ENCODE results near the gene RAB3A.
"Not testable (repeated sequence)": the region's sequence is repeated elsewhere in the genome, so short reads cannot be mapped to it uniquely, and the experiment has no call there.

The RAB3A gene

DNA sequence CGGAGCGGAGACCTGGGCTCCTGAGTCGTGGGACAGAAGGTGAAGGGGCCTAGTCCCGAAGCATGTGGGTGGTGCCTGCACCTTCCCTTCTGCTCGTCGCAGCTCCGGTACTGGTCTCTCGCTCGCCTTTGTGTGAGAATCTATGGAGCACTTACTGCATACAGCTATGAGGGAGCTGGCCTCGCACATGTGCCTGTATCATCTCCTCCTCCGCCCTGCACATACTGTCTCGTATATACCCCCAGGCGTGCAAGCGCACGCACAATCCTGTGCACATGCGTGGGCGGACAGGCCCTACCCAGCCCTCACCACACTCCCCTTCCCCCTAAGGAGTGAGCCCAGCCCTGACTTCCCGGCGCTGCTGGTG lies 42.2 kb downstream of the RAB3A start:
- no peaks in the 10 kb centered on the region for H3K9me3 Mint-ChIP-seq
- H3K4me1 Mint-ChIP-seq (ENCODE audit: low read depth): peaks cover 32% of the 10 kb centered on the region
- H3K27ac Mint-ChIP-seq: peak overlapping the region; percentile 30
- peaks cover 61% of the 10 kb centered on the region for H3K36me3 Mint-ChIP-seq (ENCODE audit: low read depth)
- intact Hi-C loops (cut with micrococcal nuclease): no loop called here
- H3K27me3 Mint-ChIP-seq: no peaks in the 10 kb centered on the region
- H3K4me3 Mint-ChIP-seq: peak overlapping the region; percentile 40

DNA sequence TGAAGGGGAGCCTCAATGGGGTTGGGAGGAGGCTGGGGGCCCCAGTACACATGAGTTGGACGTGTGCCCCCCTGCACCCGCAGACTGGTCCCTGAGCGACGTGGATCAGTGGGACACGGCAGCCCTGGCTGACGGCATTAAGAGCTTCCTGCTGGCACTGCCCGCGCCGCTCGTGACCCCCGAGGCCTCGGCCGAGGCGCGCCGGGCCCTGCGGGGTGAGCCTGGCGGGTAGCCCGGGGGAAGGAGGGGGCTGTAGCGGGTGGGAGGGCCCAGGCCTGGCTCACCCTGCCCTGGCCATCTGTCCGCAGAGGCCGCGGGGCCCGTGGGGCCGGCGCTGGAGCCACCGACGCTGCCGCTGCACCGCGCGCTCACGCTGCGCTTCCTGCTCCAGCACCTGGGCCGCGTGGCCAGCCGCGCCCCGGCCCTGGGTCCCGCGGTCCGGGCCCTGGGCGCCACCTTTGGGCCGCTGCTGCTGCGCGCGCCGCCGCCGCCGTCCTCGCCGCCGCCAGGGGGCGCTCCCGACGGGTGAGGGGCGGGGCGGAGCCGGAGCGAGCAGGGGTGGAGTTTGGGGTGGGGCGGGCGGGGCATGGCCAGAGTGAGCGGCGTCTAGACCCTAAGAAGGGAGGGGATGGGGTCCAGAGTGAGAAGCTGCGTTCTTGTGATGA lies 42.7 kb downstream of the RAB3A start:
- peak overlapping the region; percentile 60 for H3K4me3 Mint-ChIP-seq
- peaks cover 37% of the 10 kb centered on the region for H3K4me1 Mint-ChIP-seq (ENCODE audit: low read depth)
- H3K27me3 Mint-ChIP-seq: no peaks in the 10 kb centered on the region
- peaks cover 61% of the 10 kb centered on the region for H3K36me3 Mint-ChIP-seq (ENCODE audit: low read depth)
- no peaks in the 10 kb centered on the region for H3K9me3 Mint-ChIP-seq
- intact Hi-C loops (cut with micrococcal nuclease): no loop called here
- H3K27ac Mint-ChIP-seq: peak overlapping the region; percentile 55

DNA sequence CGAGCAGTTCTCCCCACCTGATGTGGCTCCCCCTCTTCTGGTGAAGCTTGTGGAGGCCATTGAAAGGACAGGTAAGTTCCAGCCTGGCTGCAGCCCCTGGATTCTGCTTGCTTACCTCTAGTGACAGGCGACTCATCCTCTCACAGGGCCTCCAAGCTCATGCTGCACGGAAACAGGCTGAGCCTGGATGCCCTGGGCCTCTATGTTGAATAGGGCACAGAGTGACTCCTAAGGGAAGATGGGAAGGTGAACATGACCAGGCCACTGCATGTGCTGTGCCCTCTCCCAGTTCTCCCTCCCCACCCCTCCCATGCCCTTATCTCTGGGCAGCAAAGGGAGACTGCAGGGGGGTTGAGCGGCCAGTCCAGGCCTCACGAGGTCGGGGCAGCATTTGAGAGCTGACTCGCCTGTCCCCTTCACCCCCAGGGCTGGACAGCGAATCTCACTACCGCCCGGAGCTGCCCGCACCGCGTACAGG lies 43.3 kb downstream of the RAB3A start:
- peaks cover 40% of the 10 kb centered on the region for H3K4me1 Mint-ChIP-seq (ENCODE audit: low read depth)

DNA sequence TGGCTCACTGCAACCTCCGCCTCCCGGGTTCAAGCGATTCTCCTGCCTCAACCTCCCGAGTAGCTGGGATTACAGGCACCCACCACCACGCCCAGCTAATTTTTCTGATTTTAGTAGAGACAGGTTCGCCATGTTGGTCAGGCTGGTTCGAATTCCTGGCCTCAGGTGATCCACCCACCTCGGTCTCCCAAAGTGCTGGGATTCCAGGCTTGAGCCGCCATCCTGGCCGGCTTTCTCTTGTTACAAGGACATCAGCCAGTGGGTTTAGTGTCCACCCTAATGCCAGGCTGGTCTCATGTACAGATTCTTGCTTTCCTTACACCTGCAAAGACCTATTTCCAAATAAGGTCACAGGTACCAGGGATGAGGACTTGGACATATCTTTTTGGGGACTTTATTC lies 44.0 kb downstream of the RAB3A start:
- intact Hi-C loops (cut with micrococcal nuclease): no loop called here
- Mint-ChIP-seq H3K4me3 (no peak overlapping the region), H3K27ac (no peak overlapping the region), H3K4me1 (ENCODE audit: low read depth) (peaks cover 44% of the 10 kb centered on the region), H3K36me3 (ENCODE audit: low read depth) (peaks cover 56% of the 10 kb centered on the region), H3K9me3 (no peaks in the 10 kb centered on the region), H3K27me3 (no peaks in the 10 kb centered on the region)

More for the DNA sequence above, 43.3 kb downstream of the RAB3A start:
- Mint-ChIP-seq H3K4me3 (peak overlapping the region; percentile 60), H3K36me3 (ENCODE audit: low read depth) (peaks cover 60% of the 10 kb centered on the region), H3K27me3 (no peaks in the 10 kb centered on the region), H3K9me3 (no peaks in the 10 kb centered on the region), H3K27ac (peak overlapping the region; percentile 55)
- intact Hi-C loops (cut with micrococcal nuclease): no loop called here

DNA sequence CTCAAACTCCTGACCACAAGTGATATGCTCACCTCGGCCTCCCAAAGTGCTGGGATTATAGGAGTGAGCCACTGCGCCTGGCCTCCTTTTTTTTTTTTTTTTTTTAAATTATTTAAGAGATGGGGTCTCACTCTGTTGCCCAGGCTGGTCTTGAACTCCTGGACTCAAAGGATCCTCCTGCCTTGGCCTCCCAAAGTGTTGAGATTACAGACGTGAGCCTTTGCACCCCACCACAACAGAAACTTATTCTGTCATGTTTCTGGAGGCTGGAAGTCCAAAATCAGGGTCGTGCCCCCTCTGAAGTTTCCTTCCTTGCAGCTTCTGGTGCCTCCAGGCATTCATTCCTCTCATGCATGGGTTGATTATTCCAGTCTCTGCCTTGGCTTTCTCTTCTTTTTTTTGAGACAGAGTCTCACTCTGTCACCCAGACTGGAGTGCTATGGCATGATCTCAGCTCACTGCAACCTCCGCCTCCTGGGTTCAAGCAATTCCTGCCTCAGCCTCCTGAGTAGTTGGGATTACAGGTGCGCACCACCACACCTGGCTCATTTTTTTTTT lies 44.7 kb downstream of the RAB3A start:
- H3K4me1 Mint-ChIP-seq (ENCODE audit: low read depth): peaks cover 50% of the 10 kb centered on the region
- H3K9me3 Mint-ChIP-seq; H3K4me3 Mint-ChIP-seq; H3K27ac Mint-ChIP-seq; intact Hi-C loops (cut with micrococcal nuclease); H3K27me3 Mint-ChIP-seq: not testable (repeated sequence)
- H3K36me3 Mint-ChIP-seq (ENCODE audit: low read depth): peaks cover 50% of the 10 kb centered on the region

DNA sequence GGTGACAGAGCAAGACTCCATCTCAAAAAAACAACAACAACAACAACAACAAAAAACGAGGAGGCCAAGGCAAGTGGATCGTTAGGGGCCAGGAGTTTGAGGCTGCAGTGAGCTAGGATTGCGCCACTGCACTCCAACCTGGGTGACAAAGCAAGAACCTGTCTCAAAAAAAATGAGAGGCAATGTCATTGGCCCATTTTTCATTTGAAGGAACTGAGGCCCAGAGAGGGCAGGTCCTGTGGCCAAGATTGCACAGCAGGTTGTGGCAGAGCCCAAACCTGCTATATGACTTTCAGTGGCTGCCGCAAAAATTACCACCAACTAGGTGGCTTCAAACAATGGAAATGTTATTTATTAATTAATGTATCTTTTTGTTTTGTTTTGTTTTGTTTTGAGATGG lies 45.4 kb downstream of the RAB3A start:
- H3K4me1 Mint-ChIP-seq (ENCODE audit: low read depth): peaks cover 54% of the 10 kb centered on the region
- intact Hi-C loops (cut with micrococcal nuclease): no loop called here
- H3K27me3 Mint-ChIP-seq: no peaks in the 10 kb centered on the region
- H3K27ac Mint-ChIP-seq: no peak overlapping the region
- no peak overlapping the region for H3K4me3 Mint-ChIP-seq
- H3K36me3 Mint-ChIP-seq (ENCODE audit: low read depth): peaks cover 43% of the 10 kb centered on the region
- H3K9me3 Mint-ChIP-seq: no peaks in the 10 kb centered on the region

DNA sequence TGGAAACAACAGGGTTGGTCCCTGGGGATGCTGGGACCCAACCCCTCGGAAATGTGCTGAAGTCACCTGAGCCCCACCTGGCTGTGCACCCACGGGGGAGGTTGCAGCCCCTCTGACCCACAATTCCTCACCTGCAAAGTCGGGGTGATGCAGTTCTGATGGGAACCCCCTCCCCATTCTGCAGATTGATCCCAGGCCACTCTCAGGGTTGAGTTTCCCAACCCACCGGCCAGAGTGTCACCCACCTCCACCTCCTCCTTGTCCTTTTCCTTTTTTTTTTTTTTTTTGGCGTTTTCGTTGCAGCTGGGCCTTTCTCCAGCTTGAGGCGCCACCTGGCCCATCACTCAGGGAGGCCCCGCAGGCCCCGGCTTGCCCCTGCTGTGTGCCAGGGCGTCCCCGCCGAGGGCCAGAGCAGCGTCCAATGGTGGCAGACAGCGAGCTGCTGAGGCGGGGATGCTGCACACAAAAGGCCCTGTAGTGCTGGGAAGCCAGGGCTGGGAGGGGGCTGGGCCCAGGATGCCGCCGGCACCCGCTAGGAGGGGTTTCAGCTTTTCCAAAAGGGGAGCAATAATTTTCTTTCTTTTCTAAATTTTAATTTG lies 46.3 kb downstream of the RAB3A start:
- no peak overlapping the region for H3K27ac Mint-ChIP-seq
- no peaks in the 10 kb centered on the region for H3K27me3 Mint-ChIP-seq
- H3K4me3 Mint-ChIP-seq: no peak overlapping the region
- peaks cover 54% of the 10 kb centered on the region for H3K4me1 Mint-ChIP-seq (ENCODE audit: low read depth)
- no peaks in the 10 kb centered on the region for H3K9me3 Mint-ChIP-seq
- intact Hi-C loops (cut with micrococcal nuclease): no loop called here
- H3K36me3 Mint-ChIP-seq (ENCODE audit: low read depth): peaks cover 34% of the 10 kb centered on the region

DNA sequence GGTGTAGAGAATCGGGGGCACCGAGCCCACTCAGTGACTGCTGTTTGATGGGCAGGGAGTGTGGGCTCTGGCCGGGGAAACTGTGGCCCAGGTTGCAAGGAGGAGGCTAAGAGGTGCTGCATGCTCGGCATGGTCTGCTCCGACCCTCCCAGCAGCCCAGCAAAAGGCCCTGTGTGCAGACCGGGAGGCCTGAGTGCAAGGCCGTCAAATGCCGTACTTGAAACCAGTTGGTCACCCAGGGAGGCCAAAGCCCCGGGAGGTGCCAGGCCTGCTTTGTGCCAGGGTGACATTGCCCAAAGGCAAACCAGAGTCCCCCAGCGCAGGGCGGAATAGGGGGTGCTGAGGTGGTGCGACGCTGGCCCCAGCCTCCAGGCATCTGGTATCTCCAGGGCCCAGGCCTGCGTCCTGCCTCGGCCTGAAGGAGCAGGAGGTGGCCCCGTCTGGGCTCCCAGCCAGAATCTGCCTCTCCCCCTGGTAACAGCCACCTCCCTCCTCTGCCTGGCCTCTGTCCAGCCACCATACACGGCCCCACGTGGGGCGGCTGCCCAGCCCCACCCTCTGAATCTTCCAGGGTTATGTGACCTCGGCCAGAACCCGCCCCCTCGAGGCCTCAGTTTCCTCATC lies 46.9 kb downstream of the RAB3A start:
- peaks cover 28% of the 10 kb centered on the region for H3K36me3 Mint-ChIP-seq (ENCODE audit: low read depth)
- no peaks in the 10 kb centered on the region for H3K27me3 Mint-ChIP-seq
- no peaks in the 10 kb centered on the region for H3K9me3 Mint-ChIP-seq
- intact Hi-C loops (cut with micrococcal nuclease): no loop called here
- H3K27ac Mint-ChIP-seq: no peak overlapping the region
- H3K4me3 Mint-ChIP-seq: no peak overlapping the region
- H3K4me1 Mint-ChIP-seq (ENCODE audit: low read depth): peaks cover 56% of the 10 kb centered on the region

DNA sequence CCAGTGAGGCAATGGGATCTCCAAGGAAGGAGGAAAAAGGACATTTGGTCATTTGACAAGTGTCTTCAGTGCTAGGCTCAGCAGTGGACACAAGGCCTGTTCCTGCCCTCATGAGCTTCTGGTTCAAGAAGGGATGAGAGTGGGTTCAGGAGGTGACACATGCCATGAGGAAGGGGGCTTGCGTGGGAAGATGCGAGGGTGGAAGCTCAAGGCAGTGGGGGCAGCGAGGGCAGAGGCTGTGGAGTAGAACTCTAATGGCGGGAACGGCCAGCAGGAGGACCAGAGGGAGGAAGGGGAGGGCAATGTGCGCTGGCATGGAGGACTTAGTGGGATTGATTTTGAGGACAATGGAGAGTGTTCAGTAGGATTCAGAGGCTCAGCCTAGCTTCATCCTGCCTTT lies 47.6 kb downstream of the RAB3A start:
- H3K27ac Mint-ChIP-seq: no peak overlapping the region
- no peak overlapping the region for H3K4me3 Mint-ChIP-seq
- H3K4me1 Mint-ChIP-seq (ENCODE audit: low read depth): peaks cover 57% of the 10 kb centered on the region
- intact Hi-C loops (cut with micrococcal nuclease): no loop called here
- H3K9me3 Mint-ChIP-seq: no peaks in the 10 kb centered on the region
- no peaks in the 10 kb centered on the region for H3K27me3 Mint-ChIP-seq
- peaks cover 24% of the 10 kb centered on the region for H3K36me3 Mint-ChIP-seq (ENCODE audit: low read depth)

DNA sequence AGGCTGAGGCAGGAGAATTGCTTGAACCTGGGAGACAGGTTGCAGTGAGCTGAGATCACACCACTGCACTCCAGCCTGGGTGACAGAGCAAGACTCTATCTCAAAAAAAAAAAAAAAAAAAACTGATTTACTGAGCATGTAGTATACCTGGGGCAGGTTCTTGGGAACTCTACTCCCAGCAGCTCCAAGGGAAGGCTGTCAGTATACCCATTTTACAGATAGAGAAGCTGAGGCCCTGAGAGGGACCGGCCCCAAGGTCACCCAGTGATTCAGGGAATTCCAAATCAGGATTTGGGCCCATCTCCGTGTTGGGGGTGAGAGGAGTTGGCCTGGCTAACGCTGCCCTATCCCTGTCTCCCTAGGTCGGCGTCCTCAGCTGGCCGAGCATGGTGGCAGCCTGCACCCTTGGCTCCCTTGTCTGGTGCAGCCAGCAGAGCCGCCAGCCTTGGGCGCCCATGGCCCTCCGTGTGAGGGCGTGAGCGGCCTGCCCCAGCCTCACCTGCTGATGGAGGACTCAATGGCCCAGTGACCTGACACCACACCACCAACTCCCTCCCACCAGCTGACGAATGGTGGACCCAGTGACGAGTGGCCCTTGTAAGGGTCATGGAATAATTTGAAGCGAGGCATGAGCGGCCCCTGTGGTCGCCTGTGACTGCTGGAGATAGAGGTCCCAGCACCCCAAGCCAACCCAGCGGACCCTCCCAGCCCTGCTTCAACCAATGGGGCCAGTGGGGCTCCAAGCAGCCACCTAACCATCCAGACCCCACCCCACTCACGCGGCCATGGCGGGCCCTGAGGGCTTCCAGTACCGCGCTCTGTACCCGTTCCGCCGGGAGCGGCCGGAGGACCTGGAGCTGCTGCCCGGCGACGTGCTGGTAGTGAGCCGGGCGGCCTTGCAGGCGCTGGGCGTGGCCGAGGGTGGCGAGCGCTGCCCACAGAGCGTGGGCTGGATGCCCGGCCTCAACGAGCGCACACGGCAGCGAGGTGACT lies 48.5 kb downstream of the RAB3A start:
- Mint-ChIP-seq H3K27ac (no peak overlapping the region), H3K4me1 (ENCODE audit: low read depth) (peaks cover 54% of the 10 kb centered on the region), H3K27me3 (no peaks in the 10 kb centered on the region), H3K4me3 (no peak overlapping the region), H3K36me3 (ENCODE audit: low read depth) (peaks cover 23% of the 10 kb centered on the region), H3K9me3 (no peaks in the 10 kb centered on the region)
- intact Hi-C loops (cut with micrococcal nuclease): no loop called here

DNA sequence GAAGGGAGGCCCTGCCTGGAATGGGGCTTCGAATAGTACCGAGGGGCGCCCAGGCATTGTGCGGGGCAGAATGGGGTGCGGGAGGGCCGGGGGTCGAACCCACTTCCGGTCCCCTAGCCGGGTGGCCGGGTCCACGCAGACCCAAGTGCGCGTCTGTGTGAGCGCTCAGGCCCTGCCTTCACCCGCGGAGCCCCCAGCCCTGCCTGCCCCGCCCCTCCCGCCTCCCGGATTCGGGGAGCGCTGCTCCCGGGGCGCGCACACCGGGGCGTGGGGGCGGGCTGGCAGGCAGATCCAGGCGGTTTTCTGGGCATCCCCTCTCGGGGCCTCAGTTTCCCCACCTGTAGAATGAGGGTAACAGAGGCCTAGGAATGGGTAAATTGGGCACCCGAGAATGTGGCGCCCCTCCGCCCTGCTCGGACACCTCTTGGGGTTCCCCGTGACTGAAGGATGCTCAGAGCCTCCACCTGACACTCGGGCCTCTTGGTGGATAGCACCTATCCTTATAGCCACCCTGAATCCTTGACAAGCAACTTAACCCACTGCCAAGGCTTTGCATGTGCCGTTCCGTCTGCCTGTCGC lies 50.2 kb downstream of the RAB3A start:
- Mint-ChIP-seq H3K27ac (peak overlapping the region; percentile 90), H3K27me3 (no peaks in the 10 kb centered on the region), H3K4me1 (ENCODE audit: low read depth) (peaks cover 50% of the 10 kb centered on the region), H3K36me3 (ENCODE audit: low read depth) (peaks cover 36% of the 10 kb centered on the region), H3K4me3 (peak overlapping the region; percentile 74), H3K9me3 (no peaks in the 10 kb centered on the region)
- intact Hi-C loops (cut with micrococcal nuclease): loop anchor here (5.0 kb wide), 1 partner anchor 36 kb away; no protein-coding TSS in a partner anchor

DNA sequence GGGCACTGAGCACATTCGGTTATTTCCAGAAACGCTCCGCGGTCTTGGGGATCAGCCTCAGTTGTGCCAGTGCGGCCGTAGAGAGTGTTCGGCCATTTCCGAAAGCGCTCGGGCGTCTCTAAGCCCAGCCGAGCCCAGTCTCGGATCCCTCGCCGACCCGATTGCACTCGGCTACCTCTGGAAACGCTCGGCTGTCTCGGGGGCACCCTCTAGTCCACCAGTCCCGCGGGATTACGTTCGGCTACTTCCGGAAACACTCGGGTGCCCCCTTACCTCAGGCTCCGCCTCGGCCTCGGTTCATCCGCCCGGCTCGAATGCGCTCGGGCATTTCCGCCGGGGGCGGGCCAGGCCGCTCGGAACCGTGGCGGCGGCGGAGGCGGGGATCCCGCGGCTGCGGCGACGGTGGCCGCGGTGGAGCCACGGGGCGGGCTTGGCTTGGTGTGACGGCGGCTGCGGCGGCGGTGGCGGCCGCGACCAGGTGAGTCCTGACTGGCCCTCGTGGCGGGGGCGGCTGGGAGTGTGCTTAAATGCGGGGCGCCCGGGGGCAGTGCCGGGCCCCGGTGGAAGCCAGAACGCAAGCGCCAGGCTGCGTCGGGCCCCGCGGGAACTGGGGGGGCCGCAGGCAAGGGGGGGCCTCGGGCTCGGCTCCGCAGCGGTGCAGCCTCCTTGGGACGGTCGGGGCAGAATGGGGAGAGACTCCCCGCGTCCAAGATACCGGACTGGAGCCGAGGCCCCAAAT lies 50.9 kb downstream of the RAB3A start, which contains the start of gene PIK3R2:
Gene PIK3R2, plus strand, starts transcription at position 347 of the 739 bp plus-strand sequence. CDS start 2,717 bp downstream, outside the sequence.
- H3K27ac Mint-ChIP-seq: peak within 1 kb of the TSS; percentile 90
- no peaks in the 10 kb centered on the region for H3K27me3 Mint-ChIP-seq
- peaks cover 57% of the 10 kb centered on the region for H3K4me1 Mint-ChIP-seq (ENCODE audit: low read depth)
- intact Hi-C loops (cut with micrococcal nuclease): loop anchor here (5.0 kb wide), 1 partner anchor 36 kb away; no protein-coding TSS in a partner anchor
- H3K4me3 Mint-ChIP-seq: peak within 1 kb of the TSS; percentile 74
- peaks cover 43% of the 10 kb centered on the region for H3K36me3 Mint-ChIP-seq (ENCODE audit: low read depth)
- H3K9me3 Mint-ChIP-seq: no peaks in the 10 kb centered on the region
